MCF 10A (cell line): ENCODE results near the gene MEX3D. TPM values are rescaled to one million over a fixed set of nuclear protein-coding genes. Genes with fewer than 3 reads are reported as not detected.

ENCODE experiments used
- BruUV-seq: library from RNA; stranded (reverse); fragments of 400-500 nt; replicated peaks from 2 replicates; lab custom pipeline; 2021; lab: Mats Ljungman, UMichigan
- CTCF ChIA-PET: fragments of 300-600 bp; sonication (Branson Sonifier 250); formaldehyde crosslinking; extraction: SDS; loops from one replicate; lab custom pipeline; 2021; ENCODE audit warnings: antibody characterized with exemption, inconsistent platforms; lab: Yijun Ruan, JAX
- POLR2A ChIA-PET: fragments of 300-600, 350-650 bp; sonication (Branson Sonifier 250); formaldehyde crosslinking; extraction: SDS; loops from one replicate; lab custom pipeline; 2020; ENCODE audit warnings: antibody characterized with exemption, inconsistent platforms; lab: Yijun Ruan, JAX
- DNase-seq: peaks from one replicate; pipeline ENCODE4 v3.0.0-alpha.2; 2018; ENCODE audit not compliant: unreplicated experiment
- H3K27ac Mint-ChIP-seq: one replicate; pipeline ENCODE4 v1.8.0; 2022; ENCODE audit warnings: mild to moderate bottlenecking, low read depth, mixed read lengths; ENCODE audit not compliant: unreplicated experiment
- H3K27me3 Mint-ChIP-seq: one replicate; pipeline ENCODE4 v1.8.0; 2022; ENCODE audit warnings: mixed read lengths; ENCODE audit not compliant: insufficient read depth, unreplicated experiment
- H3K36me3 Mint-ChIP-seq: one replicate; pipeline ENCODE4 v1.8.0; 2022; ENCODE audit warnings: mild to moderate bottlenecking, moderate library complexity, mixed read lengths; ENCODE audit not compliant: insufficient read depth, unreplicated experiment
- H3K4me1 Mint-ChIP-seq: one replicate; pipeline ENCODE4 v1.8.0; 2022; ENCODE audit warnings: mixed read lengths; ENCODE audit not compliant: insufficient read depth, unreplicated experiment
- H3K4me3 Mint-ChIP-seq: one replicate; pipeline ENCODE4 v1.8.0; 2022; ENCODE audit warnings: mild to moderate bottlenecking, moderate library complexity, mixed read lengths; ENCODE audit not compliant: unreplicated experiment
- H3K9me3 Mint-ChIP-seq: one replicate; pipeline ENCODE4 v1.8.0; 2022; ENCODE audit warnings: mixed read lengths; ENCODE audit not compliant: unreplicated experiment
- intact Hi-C: fragments of 100-400 bp; cut with micrococcal nuclease; formaldehyde crosslinking; loops from 2 replicates; pipeline ENCODE4 v1.14.1; 2022
- total RNA-seq: library from RNA; stranded (reverse); gene quantifications from 2 replicates; pipeline ENCODE4 v1.2.3, GENCODE V29; 2022
- TF ChIP-seq, protein P1 (sequence below): fragments of 200-600 bp; IDR thresholded peaks from one replicate; pipeline ENCODE4 v1.8.0; 2022; ENCODE audit warnings: antibody characterized with exemption, mild to moderate bottlenecking; ENCODE audit not compliant: unreplicated experiment

Gene MEX3D
- total RNA-seq, 1 experiment from 2014 or later = 20.0 TPM

DNA sequence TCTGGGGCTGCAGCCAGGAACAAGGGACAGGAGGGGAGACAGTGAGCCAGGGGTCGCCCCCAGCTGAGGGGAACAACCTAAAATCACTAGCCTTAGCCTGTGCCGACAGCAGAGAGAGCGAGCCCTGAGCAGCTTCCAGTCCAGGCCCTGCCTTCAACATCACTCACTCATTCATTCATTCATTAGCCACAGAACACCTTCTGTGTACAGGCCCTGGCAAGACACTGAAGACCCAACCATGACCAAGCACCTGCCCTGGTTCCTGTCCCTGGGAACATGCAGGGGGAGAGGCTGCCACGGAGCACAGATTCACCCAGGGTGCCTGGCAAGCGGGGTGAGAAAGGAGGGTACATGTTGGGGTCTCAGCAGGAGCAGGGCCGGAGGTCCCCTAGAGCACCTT lies 4.9 kb downstream of the MEX3D start:
- CTCF ChIA-PET = interaction anchor here (0.6 to 3.2 kb wide), 3 partner anchors 17 to 187 kb away, joined by 3 to 16 read pairs (median 4); no protein-coding TSS in a partner anchor

DNA sequence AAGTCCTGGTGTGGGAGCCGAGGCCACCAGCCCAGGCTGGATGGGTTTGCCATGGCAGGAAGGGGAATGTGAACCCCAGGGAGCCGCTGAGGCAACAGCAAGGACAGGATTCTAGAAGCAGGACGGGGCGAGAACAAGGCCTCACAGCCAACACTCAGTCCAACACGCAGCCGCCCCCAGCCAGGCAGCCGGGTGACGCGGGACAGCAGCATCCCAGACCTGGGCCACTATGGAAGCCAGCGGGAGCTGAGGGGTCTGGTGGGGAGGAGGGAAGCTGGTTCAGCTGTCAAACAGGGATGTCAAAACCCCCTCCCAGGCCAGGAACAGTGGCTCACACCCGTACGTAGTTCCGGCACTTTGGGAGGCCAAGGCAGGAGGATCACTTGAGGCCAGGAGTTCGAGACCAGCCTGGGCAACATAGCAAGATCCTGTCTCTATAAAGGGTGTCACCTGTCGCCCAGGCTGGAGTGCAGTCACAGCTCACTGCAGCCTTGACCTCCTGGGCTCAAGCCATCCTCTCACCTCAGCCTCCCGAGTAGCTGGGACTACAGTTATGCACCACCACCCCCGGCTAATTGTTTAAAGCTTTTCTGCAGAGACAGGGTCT lies 6.8 kb downstream of the MEX3D start:
- Mint-ChIP-seq H3K27ac (no peak overlapping the region), H3K36me3 (peaks cover 4% of the 10 kb centered on the region), H3K9me3 (no peaks in the 10 kb centered on the region), H3K4me3 (no peak overlapping the region), H3K27me3 (no peaks in the 10 kb centered on the region), H3K4me1 (no peaks in the 10 kb centered on the region)
- no peak for DNase-seq
- intact Hi-C loops = no loop called here
- TF ChIP-seq, protein P1, sequence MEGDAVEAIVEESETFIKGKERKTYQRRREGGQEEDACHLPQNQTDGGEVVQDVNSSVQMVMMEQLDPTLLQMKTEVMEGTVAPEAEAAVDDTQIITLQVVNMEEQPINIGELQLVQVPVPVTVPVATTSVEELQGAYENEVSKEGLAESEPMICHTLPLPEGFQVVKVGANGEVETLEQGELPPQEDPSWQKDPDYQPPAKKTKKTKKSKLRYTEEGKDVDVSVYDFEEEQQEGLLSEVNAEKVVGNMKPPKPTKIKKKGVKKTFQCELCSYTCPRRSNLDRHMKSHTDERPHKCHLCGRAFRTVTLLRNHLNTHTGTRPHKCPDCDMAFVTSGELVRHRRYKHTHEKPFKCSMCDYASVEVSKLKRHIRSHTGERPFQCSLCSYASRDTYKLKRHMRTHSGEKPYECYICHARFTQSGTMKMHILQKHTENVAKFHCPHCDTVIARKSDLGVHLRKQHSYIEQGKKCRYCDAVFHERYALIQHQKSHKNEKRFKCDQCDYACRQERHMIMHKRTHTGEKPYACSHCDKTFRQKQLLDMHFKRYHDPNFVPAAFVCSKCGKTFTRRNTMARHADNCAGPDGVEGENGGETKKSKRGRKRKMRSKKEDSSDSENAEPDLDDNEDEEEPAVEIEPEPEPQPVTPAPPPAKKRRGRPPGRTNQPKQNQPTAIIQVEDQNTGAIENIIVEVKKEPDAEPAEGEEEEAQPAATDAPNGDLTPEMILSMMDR = no peak
- POLR2A ChIA-PET = no interaction called here
- BruUV-seq = no TSS peak
- CTCF ChIA-PET = interaction anchor here (0.5 kb wide), 1 partner anchor 23 kb away, joined by 3 read pairs; no protein-coding TSS in a partner anchor

More for the DNA sequence above, 4.9 kb downstream of the MEX3D start:
- H3K27me3 Mint-ChIP-seq = no peaks in the 10 kb centered on the region
- H3K9me3 Mint-ChIP-seq = no peaks in the 10 kb centered on the region
- POLR2A ChIA-PET = no interaction called here
- H3K27ac Mint-ChIP-seq = no peak overlapping the region
- TF ChIP-seq, protein P1 = no peak
- no peak for DNase-seq
- H3K36me3 Mint-ChIP-seq = peaks cover 4% of the 10 kb centered on the region
- no peaks in the 10 kb centered on the region for H3K4me1 Mint-ChIP-seq
- intact Hi-C loops = no loop called here
- BruUV-seq = no TSS peak
- H3K4me3 Mint-ChIP-seq = no peak overlapping the region

DNA sequence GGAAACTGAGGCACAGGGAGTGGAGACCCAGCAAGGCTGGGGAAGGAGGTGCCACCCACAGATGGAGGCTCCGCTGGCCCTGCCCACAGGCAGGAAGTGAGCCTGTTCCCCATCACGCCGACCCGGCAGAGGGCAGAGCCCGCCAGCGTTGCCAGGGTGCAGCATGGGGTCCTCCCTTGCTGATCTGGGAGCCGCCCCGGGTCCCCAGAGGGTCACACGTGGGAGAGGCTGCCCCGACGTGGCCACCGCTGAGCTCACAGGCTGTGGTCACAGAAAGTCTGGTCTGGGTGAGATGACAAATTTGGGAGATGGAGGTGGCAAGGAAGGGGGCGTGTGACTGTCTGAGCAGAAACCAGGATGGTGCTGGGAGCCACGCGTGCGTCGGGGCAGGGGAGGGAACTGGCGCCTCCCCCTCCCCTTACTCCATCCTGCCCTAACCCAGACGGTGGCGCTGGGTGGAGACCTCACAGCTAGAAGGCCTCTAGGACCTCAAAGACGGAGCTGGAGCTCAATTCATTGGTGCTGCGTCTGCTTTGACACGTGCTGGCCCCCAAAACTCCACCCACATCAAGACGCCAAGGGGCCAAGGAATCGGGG lies 7.7 kb downstream of the MEX3D start:
- POLR2A ChIA-PET = no interaction called here
- intact Hi-C loops = no loop called here
- Mint-ChIP-seq H3K4me1 (no peaks in the 10 kb centered on the region), H3K9me3 (no peaks in the 10 kb centered on the region), H3K36me3 (peaks cover 3% of the 10 kb centered on the region), H3K27ac (no peak overlapping the region), H3K4me3 (no peak overlapping the region), H3K27me3 (no peaks in the 10 kb centered on the region)
- DNase-seq = no peak
- BruUV-seq = no TSS peak
- CTCF ChIA-PET = no interaction called here
- TF ChIP-seq, protein P1 = no peak

GRCh38 chr19:1558552-1558951 lies 9.6 kb downstream of the MEX3D start:
- intact Hi-C loops = no loop called here
- CTCF ChIA-PET = no interaction called here
- no TSS peak for BruUV-seq
- Mint-ChIP-seq H3K27me3 (no peaks in the 10 kb centered on the region), H3K4me1 (no peaks in the 10 kb centered on the region), H3K4me3 (no peak overlapping the region), H3K9me3 (no peaks in the 10 kb centered on the region), H3K36me3 (no peaks in the 10 kb centered on the region), H3K27ac (no peak overlapping the region)
- TF ChIP-seq, protein P1 = no peak
- DNase-seq = no peak
- POLR2A ChIA-PET = no interaction called here
